GM19099 (cell line): ENCODE data around the gene SLC39A9.

ENCODE experiments used
- POLR2A ChIP-seq: IDR thresholded peaks from 3 replicates; pipeline ENCODE4 v1.6.1; 2011; ENCODE audit warnings: low read depth; ENCODE audit not compliant: insufficient read length; ENCODE audit errors: extremely low read depth

Gene SLC39A9, protein sequence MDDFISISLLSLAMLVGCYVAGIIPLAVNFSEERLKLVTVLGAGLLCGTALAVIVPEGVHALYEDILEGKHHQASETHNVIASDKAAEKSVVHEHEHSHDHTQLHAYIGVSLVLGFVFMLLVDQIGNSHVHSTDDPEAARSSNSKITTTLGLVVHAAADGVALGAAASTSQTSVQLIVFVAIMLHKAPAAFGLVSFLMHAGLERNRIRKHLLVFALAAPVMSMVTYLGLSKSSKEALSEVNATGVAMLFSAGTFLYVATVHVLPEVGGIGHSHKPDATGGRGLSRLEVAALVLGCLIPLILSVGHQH

DNA sequence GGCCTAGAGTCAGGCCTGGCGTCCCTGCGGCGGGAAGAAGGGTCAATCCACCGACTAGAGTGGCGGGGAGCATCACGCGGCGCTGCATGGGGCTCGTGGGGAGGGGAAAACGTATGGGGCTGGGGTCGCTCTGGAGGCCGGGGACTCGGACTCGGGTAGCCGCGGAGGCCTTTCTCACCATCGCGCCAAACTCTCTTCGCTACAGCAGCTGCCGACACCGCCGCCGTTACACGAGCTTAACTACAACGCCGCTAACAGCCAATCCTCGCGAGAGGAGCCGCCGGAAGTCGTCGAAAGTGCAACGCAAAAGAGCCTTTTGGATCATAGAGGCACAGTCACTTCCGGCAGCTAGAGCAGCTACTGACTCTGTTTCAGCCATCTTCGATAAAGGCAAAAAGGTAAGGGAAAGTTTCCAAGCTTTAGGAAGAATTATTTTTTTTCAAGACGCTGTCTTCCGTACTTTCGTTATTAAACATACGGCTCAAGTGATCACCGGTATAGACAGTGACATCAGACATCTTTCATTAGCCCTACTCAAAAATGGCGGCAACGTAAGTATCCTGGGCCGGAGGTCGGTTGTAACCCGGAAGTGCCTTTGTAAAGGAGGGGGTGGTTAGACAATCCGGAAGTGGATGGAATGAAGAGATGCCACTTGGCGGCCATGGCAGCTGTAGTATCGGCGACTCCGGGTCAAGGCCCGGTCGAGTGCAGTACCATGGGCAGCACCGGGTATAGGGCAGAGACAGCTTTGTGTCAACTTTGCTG is at the start of gene SLC39A9, which contains the start of gene ERH:
Gene SLC39A9 (plus strand): TSS at position 640 of the 765 bp plus-strand sequence. CDS start 678 bp downstream, outside the sequence.
Gene ERH (minus strand): TSS at position 247 of the 765 bp plus-strand sequence. CDS start 66 bp downstream, at position 181.
- TF ChIP-seq POLR2A = peak; percentile 81

DNA sequence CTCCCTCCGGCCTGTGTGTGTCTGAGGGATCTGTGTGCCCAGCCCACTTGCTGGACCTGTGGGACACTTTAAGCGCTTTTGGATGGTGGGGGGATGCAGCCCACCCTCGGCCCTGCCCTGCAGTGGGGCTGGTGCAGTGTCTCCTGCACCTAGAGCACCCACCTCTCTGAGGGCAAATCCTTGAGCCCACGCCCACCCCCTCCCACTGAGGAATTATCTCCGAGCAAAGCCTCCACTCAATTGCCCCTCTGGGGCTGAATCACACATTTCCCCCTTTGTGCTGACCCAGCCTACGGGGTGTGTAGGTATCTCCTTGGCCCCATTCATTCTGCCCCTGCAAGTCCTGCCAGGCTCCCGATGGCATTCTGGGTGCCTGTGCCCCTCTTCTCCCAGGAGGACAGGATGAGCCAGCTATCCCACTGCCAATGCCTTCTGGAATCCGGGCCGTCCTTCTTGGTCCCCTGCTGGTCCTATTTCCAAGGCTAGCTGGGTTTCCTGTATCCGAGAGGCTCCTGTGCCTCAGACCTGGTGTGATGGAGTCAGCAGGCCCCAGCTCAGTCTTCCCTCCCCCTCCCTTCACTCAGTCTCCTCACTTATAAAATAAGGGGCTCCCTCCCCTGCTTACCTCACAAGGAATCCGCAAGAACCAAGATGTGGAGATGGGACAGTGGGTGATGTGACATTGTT is 49.3 kb upstream of the SLC39A9 start:
- no peak for TF ChIP-seq POLR2A

DNA sequence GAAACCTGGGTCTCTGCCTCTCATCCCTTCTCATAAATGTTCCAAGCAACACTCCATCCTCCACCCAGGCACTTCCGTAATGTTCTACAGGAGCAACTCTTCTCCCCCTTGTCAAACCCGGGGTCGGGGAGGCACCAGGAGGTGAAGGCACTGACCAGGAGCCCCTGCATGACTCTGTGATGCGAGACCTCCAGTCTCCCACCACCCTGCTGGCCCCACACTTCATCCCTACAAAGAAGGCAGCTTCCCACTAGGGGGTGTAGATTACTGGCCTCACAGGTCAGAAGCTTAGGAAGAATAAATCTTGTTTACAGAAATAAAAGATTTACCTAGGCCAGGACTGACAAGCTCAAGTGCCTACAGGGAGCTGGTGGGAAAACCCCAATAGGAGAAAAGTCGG is 47.6 kb upstream of the SLC39A9 start:
- TF ChIP-seq POLR2A = no peak

DNA sequence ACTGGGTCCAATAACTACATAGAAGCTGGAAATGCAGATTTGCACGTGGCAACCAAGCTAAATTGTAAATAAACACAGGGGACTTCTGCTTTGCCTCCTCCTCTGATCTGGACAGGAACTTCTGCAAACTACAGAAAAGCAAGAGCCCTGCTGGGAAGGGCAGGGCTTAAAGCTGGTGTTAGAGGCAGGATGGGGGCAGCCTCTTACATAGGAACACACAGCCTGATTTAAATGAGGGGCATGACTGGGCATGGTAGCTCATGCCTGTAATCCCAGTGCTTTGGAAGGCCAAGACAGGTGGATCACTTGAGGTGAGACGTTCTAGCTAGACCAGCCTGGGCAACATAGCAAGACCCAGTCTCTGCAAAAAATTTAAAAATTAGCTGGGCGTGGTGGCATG is 47.1 kb upstream of the SLC39A9 start:
- no peak for TF ChIP-seq POLR2A

DNA sequence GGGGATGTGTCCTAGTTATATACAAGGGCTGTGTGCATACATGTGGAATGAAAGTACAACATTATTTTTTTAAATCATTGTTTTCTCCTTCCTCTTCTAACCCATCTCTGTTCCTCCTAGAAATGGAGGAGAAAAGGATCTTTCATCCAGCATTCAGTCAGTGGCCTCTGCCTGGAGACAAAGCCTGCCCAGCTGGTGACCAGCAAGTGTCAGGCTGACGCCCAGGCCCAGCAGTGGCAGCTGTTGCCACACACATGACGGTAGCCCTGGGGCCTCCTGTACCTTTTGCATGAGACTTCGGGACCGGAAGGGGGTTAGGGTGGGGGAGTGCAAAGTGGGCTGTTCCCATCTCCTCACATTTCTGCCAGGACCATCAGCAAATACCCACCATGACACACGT is 46.6 kb upstream of the SLC39A9 start:
- TF ChIP-seq POLR2A = no peak

DNA sequence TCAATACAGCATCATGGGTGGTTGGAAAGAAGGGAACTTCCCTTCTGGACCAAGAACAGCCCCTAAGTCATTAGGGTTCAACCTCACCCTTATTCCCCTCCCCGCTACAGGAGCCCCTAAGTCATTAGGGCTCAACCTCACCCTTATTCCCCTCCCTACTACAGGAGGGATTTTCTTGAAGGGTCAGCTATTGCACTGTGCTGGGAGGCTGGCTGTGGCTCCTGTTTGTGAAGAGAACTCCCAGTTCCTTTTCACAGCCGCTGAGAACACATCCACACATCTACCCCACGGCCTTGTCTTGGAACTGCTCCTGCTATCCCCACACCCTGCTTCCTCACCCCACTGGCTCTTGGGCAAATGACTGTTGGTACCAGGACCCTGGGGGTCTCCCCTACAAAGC is 45.3 kb upstream of the SLC39A9 start:
- TF ChIP-seq POLR2A = no peak

DNA sequence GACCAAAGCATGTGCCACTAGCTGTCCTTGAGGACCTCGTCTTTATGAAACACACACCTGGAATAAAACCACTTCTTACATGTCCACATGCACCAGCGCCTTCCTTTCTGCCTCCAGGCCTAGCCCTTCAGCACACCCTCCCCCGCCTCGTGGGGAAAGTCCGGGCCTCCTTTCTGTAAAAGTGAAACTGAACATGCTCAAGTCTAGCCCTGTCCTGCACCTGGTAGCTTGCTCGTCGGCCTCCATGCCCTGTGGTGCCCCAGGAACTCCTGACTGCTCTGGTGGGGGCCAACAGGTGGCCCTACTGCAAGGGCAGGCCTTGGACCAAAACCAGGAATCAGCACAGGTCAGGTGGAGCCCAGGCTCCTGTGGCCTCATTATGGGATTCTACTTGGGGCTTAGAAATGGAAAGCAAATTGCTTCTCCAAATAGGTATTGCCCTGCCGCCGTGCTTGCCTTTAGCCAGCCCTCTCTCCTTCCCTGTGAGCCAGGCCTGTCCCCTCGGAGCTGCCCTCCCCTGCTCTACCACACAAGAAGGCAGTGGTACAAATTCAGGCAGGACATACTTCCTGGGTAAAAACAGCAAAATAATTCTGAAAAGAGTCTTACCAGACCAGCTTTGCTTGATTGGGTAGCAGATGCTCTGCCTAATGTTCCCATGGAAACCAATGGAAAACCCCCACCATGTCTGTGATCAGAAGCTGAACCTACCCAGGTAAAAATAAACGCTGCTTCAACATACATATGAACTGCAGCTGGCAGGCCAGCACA is 43.9 kb upstream of the SLC39A9 start:
- TF ChIP-seq POLR2A = peak; percentile 55

DNA sequence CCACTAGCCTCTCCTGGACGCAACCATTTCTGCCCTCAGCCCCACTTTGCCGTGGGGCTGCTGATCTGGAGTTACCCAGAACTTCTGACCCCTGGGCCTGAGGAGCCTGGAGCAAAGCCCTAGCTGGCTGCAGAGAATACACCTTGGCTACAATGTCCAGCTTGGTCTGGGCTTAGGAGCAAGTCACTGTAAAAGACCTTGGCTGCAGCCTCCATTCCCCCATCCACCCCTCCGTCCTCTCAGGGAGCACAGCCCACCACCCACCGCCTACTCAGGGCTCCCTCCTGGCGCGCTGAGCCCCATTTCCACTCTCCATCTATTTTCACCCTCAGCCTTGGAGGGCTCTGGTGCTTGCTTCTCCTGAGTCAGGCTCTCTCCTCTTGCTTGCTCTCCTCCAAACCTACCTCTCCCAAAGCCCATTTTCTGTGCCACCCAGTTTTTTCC is 43.3 kb upstream of the SLC39A9 start:
- peak; percentile 8 for TF ChIP-seq POLR2A

DNA sequence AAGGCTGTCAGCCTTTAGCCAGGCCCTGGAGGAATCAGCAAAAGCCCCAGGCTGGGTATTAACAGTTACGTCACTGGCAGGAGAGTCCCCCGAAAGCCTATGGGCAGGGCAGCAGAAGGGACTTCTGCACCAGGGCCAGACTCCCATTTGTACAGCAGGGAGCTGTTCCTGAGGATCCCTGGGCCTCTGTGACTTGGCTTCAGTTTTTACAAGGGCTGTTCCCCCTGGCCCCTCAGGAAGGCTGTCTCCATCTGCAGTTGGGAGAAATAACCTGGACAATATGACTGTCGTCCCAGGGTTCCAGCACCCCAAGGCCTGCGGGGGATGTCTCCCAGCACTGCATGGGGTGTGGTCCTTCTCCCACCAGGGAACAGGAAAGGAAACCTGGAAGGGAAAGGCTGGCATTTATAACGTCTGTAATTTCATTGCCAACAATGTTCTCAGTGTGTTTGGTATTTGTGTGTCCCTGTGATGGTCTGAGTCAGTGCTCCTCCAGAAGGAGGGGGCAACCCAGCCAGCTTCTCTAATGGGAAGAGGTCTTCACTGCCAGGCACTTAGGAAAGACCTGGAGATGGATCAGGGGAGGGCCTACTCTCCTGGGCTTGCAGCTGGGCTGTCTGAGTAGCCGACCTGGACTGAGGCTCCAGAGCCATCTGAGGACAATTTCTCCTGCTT is 42.7 kb upstream of the SLC39A9 start:
- TF ChIP-seq POLR2A = no peak

DNA sequence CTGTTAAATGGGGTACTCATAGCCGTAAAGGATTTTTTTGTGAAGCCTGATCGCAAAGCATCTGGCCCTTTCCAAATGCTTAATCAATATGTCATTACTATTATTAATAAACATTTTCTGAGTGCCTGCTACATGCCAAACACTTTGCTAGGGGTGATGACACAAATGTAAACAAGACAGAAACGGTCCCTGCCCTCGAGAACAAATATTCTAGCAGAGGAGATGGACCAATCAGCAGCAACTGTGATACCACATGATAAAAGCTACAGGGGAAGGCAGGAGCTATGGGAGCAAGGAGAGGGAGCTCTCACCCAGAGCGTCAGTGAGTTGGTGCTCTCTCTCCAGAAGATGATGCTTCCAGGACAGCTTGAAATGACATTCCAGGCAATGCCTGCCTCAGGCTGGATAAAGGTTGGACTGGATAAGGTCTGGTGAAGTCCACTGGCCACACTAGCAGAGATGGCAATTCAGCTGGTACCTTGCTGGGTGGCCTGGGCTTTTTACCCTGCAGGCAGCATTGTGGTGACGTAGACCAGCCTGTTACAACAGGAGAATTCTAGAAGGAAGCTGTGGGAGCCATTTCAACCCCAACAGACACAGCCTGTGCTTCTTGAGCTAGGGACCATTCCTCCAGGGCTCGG is 41.5 kb upstream of the SLC39A9 start:
- TF ChIP-seq POLR2A = no peak

DNA sequence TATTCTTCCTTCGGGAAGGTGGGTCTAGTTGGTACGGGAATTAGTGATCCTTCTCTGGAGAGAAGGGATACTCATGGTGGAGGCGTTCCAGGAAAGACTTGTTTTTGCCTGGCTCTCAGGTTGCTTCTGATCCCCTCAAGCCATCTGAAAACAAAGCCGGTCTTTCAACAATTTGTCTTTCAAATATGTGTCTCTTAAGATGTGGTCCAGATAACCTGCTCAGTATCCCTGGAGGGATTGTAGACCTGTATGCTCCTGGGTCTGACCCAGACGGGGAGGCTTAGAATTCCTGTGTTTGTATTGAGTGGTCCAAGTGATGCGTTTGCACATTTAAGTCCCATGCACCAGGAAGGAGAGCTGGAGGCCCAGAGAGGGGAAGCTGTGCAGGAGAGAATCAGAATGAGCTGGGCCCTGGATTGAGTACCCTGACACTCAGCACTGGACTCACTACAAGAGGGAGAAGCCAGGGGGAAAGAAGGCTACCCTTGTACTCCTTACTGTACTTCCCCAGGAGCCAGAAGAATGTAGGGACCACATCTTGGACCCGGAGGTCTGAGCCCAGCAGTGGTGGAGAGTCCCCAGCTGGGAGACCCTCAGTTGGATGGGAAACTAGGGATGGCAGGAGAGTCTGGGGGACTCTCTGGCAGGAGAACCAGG is 40.8 kb upstream of the SLC39A9 start:
- TF ChIP-seq POLR2A = no peak

DNA sequence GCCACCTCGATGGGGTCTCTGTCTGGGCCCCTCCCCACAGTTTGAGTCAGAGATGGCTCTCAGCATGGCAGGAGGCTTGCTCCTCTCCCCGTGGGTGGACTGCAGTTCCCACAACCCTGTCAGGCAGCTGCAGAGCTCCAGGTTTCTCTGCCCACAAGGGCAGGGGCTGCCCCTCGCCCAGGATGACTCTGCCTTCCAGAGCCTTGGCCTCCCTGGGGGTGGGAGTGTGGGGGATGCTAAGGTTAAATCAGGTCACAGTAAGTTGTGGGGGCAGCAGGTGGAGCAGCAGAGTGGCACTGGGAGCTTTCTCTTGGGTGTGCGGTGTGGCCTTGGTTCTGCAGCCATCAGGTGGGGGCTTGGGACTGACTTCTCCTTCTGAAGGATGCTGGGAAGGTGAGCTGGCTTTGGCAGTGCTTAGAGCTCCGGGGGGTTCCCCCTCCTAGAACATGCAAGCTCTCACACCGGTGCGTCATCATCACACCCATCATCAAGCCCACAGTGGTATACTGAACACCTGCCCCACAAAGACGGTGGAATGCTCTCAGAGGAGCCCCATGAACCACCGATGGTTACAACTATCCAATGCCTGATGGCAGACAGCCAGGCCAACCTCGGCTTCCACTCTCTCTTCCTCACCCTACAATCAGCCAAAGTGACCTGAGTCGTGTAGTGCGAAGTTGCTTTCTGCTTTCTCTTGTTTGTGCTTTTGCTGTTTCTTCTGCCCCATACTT is 40.1 kb upstream of the SLC39A9 start:
- no peak for TF ChIP-seq POLR2A

DNA sequence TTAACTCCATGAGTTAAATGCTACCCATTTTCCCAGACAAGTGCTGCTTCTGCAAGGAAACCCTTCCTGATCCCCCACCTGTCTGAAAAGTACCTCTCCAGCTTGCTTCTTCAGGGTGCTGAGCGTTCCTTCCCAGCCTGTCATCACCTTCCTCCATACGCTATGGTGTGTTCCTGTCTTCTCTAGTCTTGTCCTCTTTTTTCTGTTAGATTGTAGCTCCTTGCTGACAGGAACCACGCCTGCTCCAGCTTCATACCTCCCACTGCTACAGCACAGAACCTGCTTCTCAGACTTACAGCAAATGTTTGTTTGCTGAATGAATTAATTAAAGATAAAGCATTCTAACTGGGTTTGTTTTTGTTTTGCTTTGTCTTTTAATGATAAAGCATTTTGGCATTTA is 39.5 kb upstream of the SLC39A9 start:
- TF ChIP-seq POLR2A = no peak
